ENCODE results near the gene CEP112. TPM values are rescaled to one million over a fixed set of nuclear protein-coding genes. Genes with fewer than 3 reads are reported as not detected.

CEP112 gene
- total and polyA plus RNA-seq, 9 of the 15 experiments (the other 6 are each of a cell fraction or from before 2014, with no cell fraction given): 0.84 TPM; not detected in 8

DNA sequence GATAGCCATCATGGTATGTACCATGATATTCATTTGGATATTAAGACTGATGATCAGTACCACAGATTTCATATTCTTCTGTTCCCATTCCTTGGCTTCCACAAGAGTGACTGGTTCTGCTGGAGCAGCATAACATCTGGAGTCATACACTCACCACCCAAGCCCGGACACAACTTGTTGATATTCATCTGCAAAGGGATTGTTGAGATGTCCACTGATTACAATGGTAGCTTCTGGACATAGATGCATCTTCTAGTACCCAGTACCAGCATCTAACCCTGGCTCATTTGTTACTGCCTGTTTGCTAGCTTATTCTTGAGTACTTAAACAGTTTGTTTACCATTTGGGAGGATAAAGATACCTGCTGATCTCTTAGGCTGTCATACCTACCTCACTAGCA, 394.8 kb downstream of the CEP112 start:
- H3K9me1 ChIP-seq (ENCODE audit: control insufficient read depth, insufficient read depth, low read length): no peaks in the 10 kb centered on the region
- BruUV-seq (replicated peaks): no TSS peak
- no peak overlapping the region for H3K4me2 ChIP-seq (ENCODE audit: insufficient read depth, low read length)
- CTCF ChIA-PET (ENCODE audit: low intra/inter-chr PET ratio): no interaction called here
- no peak overlapping the region for H2AFZ ChIP-seq (ENCODE audit: low read depth, low read length)
- TF ChIP-seq KAT8 (IDR thresholded peaks at IDR 0.05; ENCODE audit: low read depth): no peak
- TF ChIP-seq PHB (CRISPR knock-in tag; IDR thresholded peaks at IDR 0.05): no peak
- no peak for TF ChIP-seq NCOR1 (IDR thresholded peaks at IDR 0.05)
- no peak for TF ChIP-seq SAFB2 (IDR thresholded peaks at IDR 0.05; ENCODE audit: borderline replicate concordance, low read depth, low read length, severe bottlenecking)
- TF ChIP-seq CREM (IDR thresholded peaks at IDR 0.05; ENCODE audit: low read depth): no peak
- no peak for TF ChIP-seq ILK (tag; IDR thresholded peaks at IDR 0.05; ENCODE audit: borderline replicate concordance, low read depth)
- TF ChIP-seq ZNF764 (CRISPR knock-in tag; IDR thresholded peaks at IDR 0.05; ENCODE audit: low read depth): no peak
- no peak for TF ChIP-seq HDAC8 (tag; IDR thresholded peaks at IDR 0.05)
- TF ChIP-seq KLF16 (IDR thresholded peaks at IDR 0.05): no peak
- no peak for TF ChIP-seq ATF7 (IDR thresholded peaks at IDR 0.05)
- no peak overlapping the region for H3K27ac ChIP-seq (ENCODE audit: extremely low read depth, low read depth, low read length)
- FAIRE-seq (no peak), DNase-seq (ENCODE audit: extremely low read depth in 1 of 4, low spot score in 3 of 4) (no peak), ATAC-seq (no peak)
- no peaks in the 10 kb centered on the region for H4K20me1 ChIP-seq (replicated peaks; ENCODE audit: control insufficient read depth, insufficient read depth, low read length)
- POLR2A ChIA-PET: no interaction called here
- H3K4me3 ChIP-seq: no peak overlapping the region
- WGBS (ENCODE audit: insufficient coverage, low coverage, missing lambda C conversion rate): 0% methylated on average over 1 of the region's 1 CpG
- intact Hi-C loops (cut with micrococcal nuclease) (loop anchor here (5.0 kb wide), 1 partner anchor 520 kb away; no protein-coding TSS in a partner anchor), in situ Hi-C loops (cut with MboI) (no loop called here)
- H3K36me3 ChIP-seq (ENCODE audit: control insufficient read depth, insufficient read depth, low read length): no peaks in the 10 kb centered on the region
- no peaks in the 10 kb centered on the region for H3K4me1 ChIP-seq (replicated peaks in 1 of 2; ENCODE audit: control insufficient read depth in 2 of 2, insufficient read depth in 2 of 2, low read length in 2 of 2)
- no peaks in the 10 kb centered on the region for H3K9me3 ChIP-seq (replicated peaks; ENCODE audit: control insufficient read depth, insufficient read depth, low read depth, low read length)
- H3K9ac ChIP-seq (ENCODE audit: insufficient read depth in 1 of 2, low read depth in 2 of 2, low read length in 2 of 2): no peak overlapping the region
- no peaks in the 10 kb centered on the region for H3K27me3 ChIP-seq (ENCODE audit: control insufficient read depth in 2 of 2, insufficient read depth in 2 of 2, low read length in 2 of 2)
- H3K79me2 ChIP-seq (ENCODE audit: control insufficient read depth, insufficient read depth, low read length): no peaks in the 10 kb centered on the region
